Islet of Langerhans (tissue), 1 donor: ENCODE measurements around the gene NBPF1.
"Not testable (repeated sequence)": the region's sequence is repeated elsewhere in the genome, so short reads cannot be mapped to it uniquely, and the experiment has no call there.

Experiments
- FAIRE-seq: peaks from one replicate; lab custom pipeline; 2011; peaks lifted over from hg19 to GRCh38; lab: Jason Lieb, UNC

The NBPF1 gene

GRCh38 chr1:16605532-16606505 is 7.5 kb downstream of the NBPF1 start:
- no peak for FAIRE-seq

GRCh38 chr1:16605213-16605525 is 8.2 kb downstream of the NBPF1 start:
- FAIRE-seq, result no peak

GRCh38 chr1:16604514-16605212 is 8.7 kb downstream of the NBPF1 start:
- not testable (repeated sequence) for FAIRE-seq

DNA sequence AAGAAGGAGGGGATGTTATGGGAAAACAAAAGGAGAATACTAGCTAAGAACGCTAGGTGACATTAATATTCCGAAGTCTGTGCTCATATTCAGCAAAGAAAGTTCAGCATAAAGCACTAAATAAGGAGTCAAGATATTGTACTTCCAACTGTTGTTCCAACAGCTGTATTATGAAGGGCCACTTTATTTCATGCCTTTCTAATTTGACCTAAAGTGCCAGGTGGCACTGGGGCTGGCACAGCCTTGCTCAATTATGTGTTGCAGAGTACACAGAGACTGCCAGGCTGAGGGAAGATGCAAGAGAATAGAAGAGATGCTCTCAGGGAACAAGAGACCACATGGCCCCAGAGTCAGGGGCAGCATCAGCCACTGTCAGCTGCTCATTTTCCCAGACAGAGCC is 9.7 kb downstream of the NBPF1 start:
- FAIRE-seq, result not testable (repeated sequence)

- not testable (repeated sequence) for FAIRE-seq
These were observed 10.9 kb downstream of the NBPF1 start for GRCh38 chr1:16602336-16603011.

DNA sequence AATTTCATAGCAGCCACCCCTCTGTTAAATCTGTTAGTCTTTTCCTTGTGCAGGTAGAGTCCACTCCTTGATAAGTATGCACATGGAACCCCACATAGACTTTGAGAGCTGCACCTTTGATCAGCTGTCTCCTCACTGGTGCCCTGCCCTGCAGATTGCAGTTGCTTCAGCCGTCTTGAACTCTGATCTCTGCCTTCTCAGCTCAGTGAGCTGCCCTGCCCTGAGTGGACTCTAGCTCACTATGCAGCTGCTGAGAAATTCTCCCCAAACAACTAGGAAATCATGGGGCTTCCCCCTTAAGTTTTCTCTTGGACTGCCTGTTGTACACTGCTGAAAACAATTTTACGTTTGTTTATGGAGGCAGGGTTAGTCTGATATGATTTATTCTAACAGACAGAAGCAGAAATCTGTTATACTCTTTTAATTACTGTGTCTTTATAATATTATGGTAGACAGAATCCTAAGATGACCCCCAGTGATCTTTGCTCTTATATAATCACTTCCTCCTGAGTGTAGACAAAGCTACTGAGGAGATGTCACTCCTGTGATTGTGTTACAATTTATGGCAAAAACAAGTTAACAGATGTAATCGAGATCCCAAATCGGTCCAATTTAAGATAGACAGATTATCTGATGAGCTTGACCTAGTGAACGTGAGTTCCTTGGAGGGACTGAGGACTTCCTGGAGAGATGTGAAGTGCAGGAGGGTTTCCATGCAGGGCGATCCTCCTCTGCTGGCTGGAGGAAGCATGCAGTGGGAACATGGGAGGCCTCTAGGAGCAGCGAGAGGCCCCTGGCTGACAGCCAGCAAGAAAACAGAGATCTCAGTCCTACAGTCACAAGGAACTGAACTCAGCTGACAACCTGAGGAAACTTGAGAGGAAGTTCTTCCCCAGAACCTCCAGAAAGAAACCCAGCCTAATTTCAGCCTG is 12.2 kb downstream of the NBPF1 start:
- FAIRE-seq, result not testable (repeated sequence)

GRCh38 chr1:16599326-16599725 is 14.0 kb downstream of the NBPF1 start:
- FAIRE-seq, result not testable (repeated sequence)

DNA sequence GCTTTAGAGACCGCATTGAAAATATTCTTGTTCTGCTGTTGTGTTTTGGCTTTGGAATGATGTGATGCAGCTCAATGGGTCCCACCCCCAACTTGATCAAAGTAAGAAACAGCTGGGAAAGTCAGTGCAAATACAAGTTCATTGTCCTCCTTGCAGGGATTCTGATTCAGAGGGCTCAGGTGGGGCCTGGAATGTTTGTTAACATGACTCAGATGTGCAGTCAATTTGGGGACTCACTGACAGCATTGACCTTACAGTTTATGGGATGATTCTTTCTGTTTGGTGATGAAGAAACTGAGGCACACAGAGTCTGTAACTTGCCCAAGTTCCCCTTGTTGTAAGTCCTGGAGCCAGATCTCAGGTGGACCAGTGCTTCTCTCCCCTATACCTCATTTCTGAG is 18.1 kb downstream of the NBPF1 start:
- not testable (repeated sequence) for FAIRE-seq

DNA sequence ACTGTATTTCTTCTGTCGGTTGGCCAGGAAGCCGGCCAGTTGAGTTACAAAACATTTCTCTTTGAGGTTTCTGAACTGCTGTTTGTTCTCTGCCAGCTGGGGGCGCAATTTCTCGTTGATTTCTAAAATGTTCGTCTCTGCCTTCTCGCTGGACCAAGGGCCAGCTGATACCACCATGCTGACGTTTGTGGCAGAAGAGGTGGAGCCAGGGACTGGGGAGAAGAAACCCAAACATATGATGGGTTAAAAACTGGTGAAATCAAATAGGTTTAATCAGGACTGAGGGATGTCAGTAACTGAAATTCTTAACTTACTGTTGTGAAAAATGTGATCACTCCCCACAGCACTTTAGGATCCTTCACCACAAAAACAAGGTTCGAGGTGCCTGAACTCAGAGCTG is 21.5 kb downstream of the NBPF1 start:
- not testable (repeated sequence) for FAIRE-seq

- FAIRE-seq, result not testable (repeated sequence)
These were observed 25.3 kb downstream of the NBPF1 start for GRCh38 chr1:16588081-16588480.

- FAIRE-seq, result not testable (repeated sequence)
These were observed 25.7 kb downstream of the NBPF1 start for GRCh38 chr1:16587639-16588038.

GRCh38 chr1:16565324-16565723 is 48.0 kb downstream of the NBPF1 start:
- not testable (repeated sequence) for FAIRE-seq

DNA sequence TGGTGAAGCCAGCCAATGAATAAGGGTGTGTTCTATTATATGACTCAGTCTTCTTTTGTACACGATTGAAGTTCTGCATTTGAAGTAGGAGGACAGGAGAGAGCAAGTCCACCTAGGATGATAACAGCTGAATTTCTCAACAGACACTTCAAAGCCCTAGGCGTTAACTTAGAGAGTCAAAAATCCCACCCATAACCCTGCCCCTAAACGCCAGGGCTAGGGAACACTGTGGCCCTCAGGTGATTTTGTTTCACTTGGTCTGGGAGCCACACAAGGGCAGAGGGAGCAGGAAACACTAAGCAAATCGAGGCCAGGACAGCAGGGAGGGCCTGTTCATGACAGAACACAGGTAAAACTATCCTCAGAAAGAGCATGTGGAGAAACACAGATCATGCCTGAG is 52.3 kb downstream of the NBPF1 start:
- not testable (repeated sequence) for FAIRE-seq

- not testable (repeated sequence) for FAIRE-seq
These were observed 52.9 kb downstream of the NBPF1 start for GRCh38 chr1:16560498-16560897.

GRCh38 chr1:16559688-16560087 is 53.7 kb downstream of the NBPF1 start:
- FAIRE-seq, result not testable (repeated sequence)

- FAIRE-seq, result not testable (repeated sequence)
These were observed 56.3 kb downstream of the NBPF1 start for GRCh38 chr1:16557034-16557433.

DNA sequence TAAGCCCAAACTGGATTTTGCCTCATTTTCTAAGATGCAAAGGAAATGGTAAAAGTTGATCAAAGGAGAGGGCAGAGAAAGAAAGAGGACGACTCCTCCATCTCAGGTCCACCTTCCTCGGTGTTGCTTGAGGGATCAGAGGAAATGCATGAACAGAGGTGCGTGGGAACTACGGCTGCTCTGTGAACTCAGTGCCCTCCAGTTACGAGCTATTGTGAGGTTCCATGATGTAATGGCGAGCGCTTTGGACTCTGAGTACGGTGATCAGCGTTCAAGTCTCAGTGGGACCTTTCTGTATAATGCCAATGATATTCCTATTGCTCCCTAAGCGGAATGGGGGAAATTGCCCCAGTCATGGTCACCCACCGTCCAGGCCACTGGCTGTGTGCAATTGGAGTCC is 60.1 kb downstream of the NBPF1 start:
- not testable (repeated sequence) for FAIRE-seq

DNA sequence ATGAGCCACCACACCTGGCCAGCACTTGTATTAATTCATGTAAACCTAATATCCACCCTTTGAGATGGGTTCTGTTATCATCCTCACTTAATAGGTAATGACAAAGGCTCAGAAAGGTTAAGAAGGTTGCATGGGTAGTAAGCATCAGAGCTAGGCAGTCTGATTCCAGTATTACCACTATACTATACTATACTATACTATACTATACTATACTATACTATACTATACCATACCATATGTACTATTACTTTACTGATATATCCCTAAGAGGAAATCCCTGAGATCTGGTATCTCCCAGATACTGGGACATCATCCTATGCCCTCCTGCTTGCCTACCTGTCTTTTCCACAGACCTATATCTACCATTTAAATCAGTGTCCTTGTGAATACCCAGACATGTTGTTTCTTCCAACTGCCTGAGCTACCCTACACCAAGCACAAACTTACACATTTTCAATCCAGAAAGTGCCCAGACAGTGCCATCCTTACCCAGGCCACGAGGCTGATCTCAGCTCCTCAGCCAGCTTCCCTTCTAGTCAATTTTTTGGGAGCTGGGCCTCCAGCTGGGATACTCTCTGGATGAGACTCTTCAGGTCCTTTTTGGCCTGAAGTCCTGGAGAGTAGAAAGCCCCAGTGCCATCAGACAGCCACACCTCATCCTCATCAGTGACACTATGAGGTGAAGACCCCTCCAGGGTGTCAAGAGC is 63.0 kb downstream of the NBPF1 start:
- not testable (repeated sequence) for FAIRE-seq

DNA sequence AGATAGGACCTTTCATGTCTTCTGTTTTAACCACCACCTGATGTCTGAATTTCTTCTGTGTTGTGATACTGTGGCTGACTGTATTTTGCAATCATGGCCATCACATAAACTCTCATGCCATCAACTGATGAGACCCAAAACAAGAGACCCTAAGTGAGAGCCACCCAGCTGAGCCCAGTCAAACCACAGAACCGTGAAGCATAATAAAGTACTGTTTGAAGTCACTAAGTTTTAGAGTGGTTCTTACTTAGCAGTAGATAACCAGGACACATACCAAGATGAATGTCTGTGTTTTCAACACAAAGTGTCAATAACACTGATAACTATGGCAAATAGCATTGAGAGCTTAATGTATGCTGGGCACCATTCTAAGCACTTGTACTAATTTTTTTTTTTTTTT is 63.8 kb downstream of the NBPF1 start:
- FAIRE-seq, result not testable (repeated sequence)

DNA sequence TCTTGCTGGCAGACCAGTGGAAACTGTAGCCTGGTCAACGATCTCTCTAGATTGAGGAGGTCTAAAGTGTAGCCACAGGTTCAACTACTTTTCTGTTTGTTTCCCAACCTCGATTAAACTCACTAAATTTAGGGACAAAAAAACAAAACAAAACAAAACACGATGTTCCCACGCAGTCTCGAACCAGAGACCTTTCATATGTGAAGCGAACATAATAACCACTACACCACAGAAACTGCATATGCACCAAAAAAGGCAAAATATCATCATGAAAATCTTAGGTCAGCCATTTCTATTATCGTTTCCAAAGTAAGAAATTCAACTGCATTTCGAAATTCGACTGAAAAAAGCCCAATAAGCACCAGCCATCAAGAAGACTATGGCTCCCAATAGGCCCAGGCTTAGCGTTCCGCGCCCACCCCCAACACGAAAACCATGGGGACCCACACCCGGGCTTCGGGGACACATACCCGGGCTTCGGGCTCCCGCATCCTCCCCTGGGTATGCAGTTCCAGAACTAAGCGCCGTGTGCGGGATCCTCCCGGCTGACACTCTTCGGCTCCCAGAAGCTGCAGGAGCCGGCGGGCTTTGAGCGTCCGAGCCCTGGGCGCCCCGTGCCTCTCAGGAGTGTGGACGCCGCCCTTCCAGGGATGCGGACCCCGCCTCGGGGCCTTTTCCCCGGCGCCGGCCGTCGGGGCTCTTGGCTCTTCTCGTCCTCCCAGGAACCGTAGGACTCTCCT is 65.7 kb downstream of the NBPF1 start:
- FAIRE-seq, result not testable (repeated sequence)
